PC-3 (cell line): ENCODE measurements around the gene PGS1. TPM values are rescaled to one million over a fixed set of nuclear protein-coding genes. Genes with fewer than 3 reads are reported as not detected.
A peak's percentile ranks its signal among the peaks of the same experiment; 100 is the strongest.

Source experiments
- ATAC-seq: fragments of 200-7000 bp; cut with Tn5 transposase; 2 replicates; pipeline ENCODE4 v1.9.1; 2020; ENCODE audit warnings: mild to moderate bottlenecking, moderate library complexity
- BruUV-seq: library from RNA; stranded (reverse); fragments of 400-500 nt; replicated peaks from 2 replicates; lab custom pipeline; 2021; lab: Mats Ljungman, UMichigan
- CTCF ChIA-PET: fragments of 300-600 bp; sonication (Branson Sonifier 250); formaldehyde crosslinking; loops from one replicate; lab custom pipeline; 2022; ENCODE audit warnings: antibody characterized with exemption; lab: Charles Lee
- POLR2A ChIA-PET: fragments of 300-600 bp; sonication (Branson Sonifier 250); formaldehyde crosslinking; loops from one replicate; lab custom pipeline; 2022; ENCODE audit warnings: antibody characterized with exemption; ENCODE audit not compliant: unreplicated experiment; lab: Charles Lee
- DNase-seq: peaks from one replicate; pipeline ENCODE4 v3.0.0-alpha.2; 2015
- H2AFZ ChIP-seq: fragments of 300-600 bp; sonication (generic); 2 replicates; pipeline ENCODE4 v1.6.0; 2016; ENCODE audit warnings: antibody characterized with exemption, low read length
- H3F3A ChIP-seq: fragments of 300-600 bp; sonication (generic); one replicate; pipeline ENCODE4 v1.6.0; 2017; ENCODE audit warnings: antibody characterized with exemption, low read length, control low read depth, mild to moderate bottlenecking; ENCODE audit not compliant: unreplicated experiment
- H3K27ac ChIP-seq: fragments of 300-600 bp; sonication (generic); 2 replicates; pipeline ENCODE4 v1.5.1; 2016; ENCODE audit warnings: mild to moderate bottlenecking, low read length
- H3K27me3 ChIP-seq: fragments of 300-600 bp; sonication (generic); 2 replicates; pipeline ENCODE4 v1.6.1; 2016; ENCODE audit warnings: low read length, mixed read lengths
- H3K36me3 ChIP-seq: fragments of 300-600 bp; sonication (generic); 2 replicates; pipeline ENCODE4 v1.6.1; 2016; ENCODE audit warnings: low read depth, mixed run types, low read length, mixed read lengths
- H3K4me1 ChIP-seq: fragments of 300-600 bp; sonication (generic); 2 replicates; pipeline ENCODE4 v1.5.1; 2016; ENCODE audit warnings: low read length; ENCODE audit not compliant: insufficient read depth
- H3K4me2 ChIP-seq: fragments of 300-600 bp; sonication (generic); 2 replicates; pipeline ENCODE4 v1.6.0; 2016; ENCODE audit warnings: low read length
- H3K4me3 ChIP-seq: fragments of 300-600 bp; sonication (generic); 2 replicates; pipeline ENCODE4 v1.5.1; 2016; ENCODE audit warnings: mild to moderate bottlenecking, low read length, mixed read lengths
- H3K79me2 ChIP-seq: fragments of 300-600 bp; sonication (generic); 2 replicates; pipeline ENCODE4 v1.6.1; 2017; ENCODE audit warnings: low read length, mixed read lengths
- H3K9ac ChIP-seq: fragments of 300-600 bp; sonication (generic); 2 replicates; pipeline ENCODE4 v1.6.0; 2016; ENCODE audit warnings: mild to moderate bottlenecking, low read length
- H3K9me2 ChIP-seq: fragments of 300-600 bp; sonication (generic); replicated peaks from 2 replicates; pipeline ENCODE4 v1.6.1; 2016; ENCODE audit warnings: mixed run types, low read length, mixed read lengths
- H3K9me3 ChIP-seq: fragments of 300-600 bp; sonication (generic); 2 replicates; pipeline ENCODE4 v1.6.1; 2016; ENCODE audit warnings: low read length, mixed read lengths
- H4K20me1 ChIP-seq: fragments of 300-600 bp; sonication (generic); 2 replicates; pipeline ENCODE4 v1.6.1; 2016; ENCODE audit warnings: low read length, mixed read lengths
- CTCF ChIP-seq: fragments of 300-600 bp; sonication (generic); conservative IDR thresholded peaks from 2 replicates; pipeline ENCODE4 v1.5.1; 2017; ENCODE audit warnings: antibody characterized with exemption, low read depth, mild to moderate bottlenecking, low read length
- EZH2 ChIP-seq: fragments of 300-600 bp; sonication (generic); IDR thresholded peaks from one replicate; pipeline ENCODE4 v1.6.1; 2017; ENCODE audit warnings: antibody characterized with exemption, mild to moderate bottlenecking, low read length; ENCODE audit not compliant: unreplicated experiment
- EZH2phosphoT487 ChIP-seq: fragments of 300-600 bp; sonication (generic); IDR thresholded peaks from 2 replicates; pipeline ENCODE4 v1.6.1; 2018; ENCODE audit warnings: mild to moderate bottlenecking, antibody characterized with exemption, low read length, borderline replicate concordance
- intact Hi-C: fragments of 100-400 bp; cut with micrococcal nuclease; formaldehyde crosslinking; loops from 2 replicates; pipeline ENCODE4 v1.9.0; 2023
- total RNA-seq: library from RNA; depleted of rRNA; stranded (reverse); fragments of >200 nt; gene quantifications from 2 replicates; pipeline ENCODE4 v1.2.3, GENCODE V29; 2014

PGS1 gene
- total RNA-seq, 1 experiment from 2014 or later, result 47.0 TPM

GRCh38 chr17:78357177-78357586 is 21.3 kb upstream of the PGS1 start:
- H3K36me3 ChIP-seq, result peaks cover 13% of the 10 kb centered on the region
- no peaks in the 10 kb centered on the region for H3K27me3 ChIP-seq
- peaks cover 48% of the 10 kb centered on the region for H3K4me1 ChIP-seq
- H3K9ac ChIP-seq, result peak overlapping the region; percentile 1; the same call in 1 of the 2 replicates
- peak; percentile 10 for ATAC-seq
- H2AFZ ChIP-seq, result no peak overlapping the region
- DNase-seq, result peak; percentile 75
- intact Hi-C loops, result no loop called here
- H3K4me3 ChIP-seq, result peak overlapping the region; percentile 84
- peak overlapping the region; percentile 84 for H3K4me2 ChIP-seq
- TF ChIP-seq EZH2phosphoT487, result no peak
- TF ChIP-seq EZH2, result no peak
- ChIA-PET CTCF (interaction anchor here (0.6 kb wide), 1 partner anchor 15 kb away, joined by 13 read pairs; no protein-coding TSS in a partner anchor), POLR2A (no interaction called here)
- H3K9me2 ChIP-seq, result no peaks in the 10 kb centered on the region
- no peak overlapping the region for H3K27ac ChIP-seq
- H3F3A ChIP-seq, result peaks cover 8% of the 10 kb centered on the region
- BruUV-seq, result no TSS peak
- H3K9me3 ChIP-seq, result no peaks in the 10 kb centered on the region
- H3K79me2 ChIP-seq, result peaks cover 51% of the 10 kb centered on the region
- peaks cover 29% of the 10 kb centered on the region for H4K20me1 ChIP-seq

- Histone ChIP-seq H3K4me3 (peak overlapping the region; percentile 84), H3K4me2 (peak overlapping the region; percentile 84), H3K9me2 (no peaks in the 10 kb centered on the region), H3K27me3 (no peaks in the 10 kb centered on the region), H3K9ac (peak overlapping the region; percentile 1; the same call in 1 of the 2 replicates), H3K9me3 (no peaks in the 10 kb centered on the region), H3K79me2 (peaks cover 51% of the 10 kb centered on the region), H3K27ac (no peak overlapping the region), H2AFZ (no peak overlapping the region), H3F3A (peaks cover 8% of the 10 kb centered on the region), H3K4me1 (peaks cover 44% of the 10 kb centered on the region), H4K20me1 (peaks cover 29% of the 10 kb centered on the region), H3K36me3 (peaks cover 13% of the 10 kb centered on the region)
- DNase-seq (no peak), ATAC-seq (no peak)
- TF ChIP-seq CTCF (no peak), EZH2 (no peak), EZH2phosphoT487 (no peak)
- intact Hi-C loops, result no loop called here
- POLR2A ChIA-PET, result no interaction called here
- TSS peak; percentile 43 for BruUV-seq
- CTCF ChIA-PET, result interaction anchor here (0.6 kb wide), 1 partner anchor 15 kb away, joined by 13 read pairs; no protein-coding TSS in a partner anchor
These were observed 20.5 kb upstream of the PGS1 start for GRCh38 chr17:78357672-78358537.

- Histone ChIP-seq H3K27me3 (no peaks in the 10 kb centered on the region), H3K9me3 (no peaks in the 10 kb centered on the region), H3K9me2 (no peaks in the 10 kb centered on the region), H4K20me1 (peaks cover 29% of the 10 kb centered on the region), H2AFZ (no peak overlapping the region), H3K36me3 (peaks cover 13% of the 10 kb centered on the region), H3K4me2 (peak overlapping the region; percentile 84), H3K4me3 (peak overlapping the region; percentile 84), H3K27ac (no peak overlapping the region), H3F3A (peaks cover under 1% of the 10 kb centered on the region), H3K4me1 (peaks cover 37% of the 10 kb centered on the region), H3K9ac (peak overlapping the region; percentile 88), H3K79me2 (peaks cover 51% of the 10 kb centered on the region)
- intact Hi-C loops, result no loop called here
- DNase-seq (no peak), ATAC-seq (no peak)
- BruUV-seq, result no TSS peak
- ChIA-PET POLR2A (no interaction called here), CTCF (no interaction called here)
- TF ChIP-seq EZH2, result no peak
- TF ChIP-seq EZH2phosphoT487, result no peak
- no peak for TF ChIP-seq CTCF
These were observed 19.7 kb upstream of the PGS1 start for GRCh38 chr17:78358538-78359320.
